Measurements from ENCODE around the gene POLRMT. TPM values are rescaled to one million over a fixed set of nuclear protein-coding genes. Genes with fewer than 3 reads are reported as not detected.

POLRMT gene
- total and polyA plus RNA-seq, 2 experiments from 2014 or later, result 38.7 to 60.7 TPM

DNA sequence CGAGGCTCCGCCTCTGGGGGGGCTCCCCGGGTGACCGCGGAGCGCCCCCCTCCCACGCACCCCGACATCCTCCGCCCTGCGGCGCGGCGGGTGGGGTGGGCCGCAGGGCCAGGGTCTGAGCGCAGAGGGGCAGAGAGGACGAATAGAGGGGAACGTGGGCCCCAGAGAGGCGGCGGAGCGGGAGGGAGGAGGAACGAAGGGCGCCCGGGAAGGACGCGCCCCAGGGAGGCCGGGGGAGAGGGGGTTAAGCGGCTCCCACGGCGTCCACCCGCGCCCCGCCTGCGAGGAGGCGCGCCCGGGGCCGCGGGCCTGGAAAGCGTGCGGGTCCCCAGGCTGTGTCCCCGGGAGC is 42.6 kb downstream of the POLRMT start:
- DNase-seq (ENCODE audit: low spot score), result no peak

GRCh38 chr19:590396-590745 is 43.0 kb downstream of the POLRMT start:
- Histone ChIP-seq H3K4me1 (ENCODE audit: insufficient read depth) (no peaks in the 10 kb centered on the region), H3K79me2 (no peaks in the 10 kb centered on the region), H3K9me2 (replicated peaks; ENCODE audit: insufficient read depth) (no peaks in the 10 kb centered on the region), H3K27ac (no peak overlapping the region), H2AFZ (no peak overlapping the region), H3K27me3 (peaks cover 38% of the 10 kb centered on the region), H3K4me2 (peak overlapping the region; percentile 76), H4K20me1 (ENCODE audit: insufficient read depth, poor library complexity, severe bottlenecking) (no peaks in the 10 kb centered on the region), H3K9me3 (ENCODE audit: low read depth) (no peaks in the 10 kb centered on the region), H3K36me3 (replicated peaks; ENCODE audit: insufficient read depth, low read depth) (no peaks in the 10 kb centered on the region), H3K4me3 (no peak overlapping the region)
- DNase-seq (ENCODE audit: low spot score), result peak; percentile 56
- WGBS (ENCODE audit: low lambda C conversion rate, missing lambda C conversion rate), result 0% methylated on average over 4 of the region's 50 CpGs
- no peak for TF ChIP-seq EZH2phosphoT487 (IDR thresholded peaks at IDR 0.05; ENCODE audit: low read depth, severe bottlenecking, unreplicated experiment)
- no peak for TF ChIP-seq EZH2 (IDR thresholded peaks at IDR 0.05; ENCODE audit: borderline replicate concordance)
- TF ChIP-seq, protein P1, sequence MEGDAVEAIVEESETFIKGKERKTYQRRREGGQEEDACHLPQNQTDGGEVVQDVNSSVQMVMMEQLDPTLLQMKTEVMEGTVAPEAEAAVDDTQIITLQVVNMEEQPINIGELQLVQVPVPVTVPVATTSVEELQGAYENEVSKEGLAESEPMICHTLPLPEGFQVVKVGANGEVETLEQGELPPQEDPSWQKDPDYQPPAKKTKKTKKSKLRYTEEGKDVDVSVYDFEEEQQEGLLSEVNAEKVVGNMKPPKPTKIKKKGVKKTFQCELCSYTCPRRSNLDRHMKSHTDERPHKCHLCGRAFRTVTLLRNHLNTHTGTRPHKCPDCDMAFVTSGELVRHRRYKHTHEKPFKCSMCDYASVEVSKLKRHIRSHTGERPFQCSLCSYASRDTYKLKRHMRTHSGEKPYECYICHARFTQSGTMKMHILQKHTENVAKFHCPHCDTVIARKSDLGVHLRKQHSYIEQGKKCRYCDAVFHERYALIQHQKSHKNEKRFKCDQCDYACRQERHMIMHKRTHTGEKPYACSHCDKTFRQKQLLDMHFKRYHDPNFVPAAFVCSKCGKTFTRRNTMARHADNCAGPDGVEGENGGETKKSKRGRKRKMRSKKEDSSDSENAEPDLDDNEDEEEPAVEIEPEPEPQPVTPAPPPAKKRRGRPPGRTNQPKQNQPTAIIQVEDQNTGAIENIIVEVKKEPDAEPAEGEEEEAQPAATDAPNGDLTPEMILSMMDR (IDR thresholded peaks at IDR 0.05; ENCODE audit: poor library complexity), result no peak

More for the DNA sequence above, 42.6 kb downstream of the POLRMT start:
- Histone ChIP-seq H3K79me2 (no peaks in the 10 kb centered on the region), H4K20me1 (ENCODE audit: insufficient read depth, poor library complexity, severe bottlenecking) (no peaks in the 10 kb centered on the region), H3K36me3 (replicated peaks; ENCODE audit: insufficient read depth, low read depth) (no peaks in the 10 kb centered on the region), H3K9me3 (ENCODE audit: low read depth) (no peaks in the 10 kb centered on the region), H3K9me2 (replicated peaks; ENCODE audit: insufficient read depth) (no peaks in the 10 kb centered on the region), H2AFZ (no peak overlapping the region), H3K4me2 (peak overlapping the region; percentile 76), H3K27ac (no peak overlapping the region), H3K4me3 (no peak overlapping the region), H3K4me1 (ENCODE audit: insufficient read depth) (no peaks in the 10 kb centered on the region), H3K27me3 (peaks cover 38% of the 10 kb centered on the region)
- WGBS (ENCODE audit: low lambda C conversion rate, missing lambda C conversion rate), result 36% methylated on average over 8 of the region's 41 CpGs
- no peak for TF ChIP-seq EZH2phosphoT487 (IDR thresholded peaks at IDR 0.05; ENCODE audit: low read depth, severe bottlenecking, unreplicated experiment)
- TF ChIP-seq, protein P1 (IDR thresholded peaks at IDR 0.05; ENCODE audit: poor library complexity), result no peak
- peak; percentile 64 for TF ChIP-seq EZH2 (IDR thresholded peaks at IDR 0.05; ENCODE audit: borderline replicate concordance)

GRCh38 chr19:589693-590395 is 43.5 kb downstream of the POLRMT start, which contains the start of gene HCN2:
Gene HCN2 (plus strand): TSS chr19:589881. CDS start chr19:589946, 65 bp downstream.
- no peaks in the 10 kb centered on the region for H3K9me3 ChIP-seq (ENCODE audit: low read depth)
- 0% methylated on average over 5 of the region's 132 CpGs for WGBS (ENCODE audit: low lambda C conversion rate, missing lambda C conversion rate)
- no peak for DNase-seq (ENCODE audit: low spot score)
- H3K27ac ChIP-seq, result no peak within 1 kb of the TSS
- no peaks in the 10 kb centered on the region for H3K36me3 ChIP-seq (replicated peaks; ENCODE audit: insufficient read depth, low read depth)
- H3K4me3 ChIP-seq, result no peak within 1 kb of the TSS
- no peaks in the 10 kb centered on the region for H4K20me1 ChIP-seq (ENCODE audit: insufficient read depth, poor library complexity, severe bottlenecking)
- H3K79me2 ChIP-seq, result no peaks in the 10 kb centered on the region
- no peaks in the 10 kb centered on the region for H3K4me1 ChIP-seq (ENCODE audit: insufficient read depth)
- TF ChIP-seq EZH2phosphoT487 (IDR thresholded peaks at IDR 0.05; ENCODE audit: low read depth, severe bottlenecking, unreplicated experiment) (no peak), EZH2 (IDR thresholded peaks at IDR 0.05; ENCODE audit: borderline replicate concordance) (no peak)
- TF ChIP-seq, protein P1 (IDR thresholded peaks at IDR 0.05; ENCODE audit: poor library complexity), result no peak
- H2AFZ ChIP-seq, result no peak within 1 kb of the TSS
- peaks cover 38% of the 10 kb centered on the region for H3K27me3 ChIP-seq
- H3K4me2 ChIP-seq, result peak within 1 kb of the TSS; percentile 77
- no peaks in the 10 kb centered on the region for H3K9me2 ChIP-seq (replicated peaks; ENCODE audit: insufficient read depth)

Measured in hepatocyte (in vitro differentiated cells).